ENCODE measurements around the gene FOXL3. TPM values are rescaled to one million over a fixed set of nuclear protein-coding genes. Genes with fewer than 3 reads are reported as not detected.

Gene FOXL3
- total and polyA plus RNA-seq, 2 experiments from 2014 or later: not detected

- Histone ChIP-seq H3K4me1 (ENCODE audit: insufficient read depth) (no peaks in the 10 kb centered on the region), H3K27ac (no peak overlapping the region), H4K20me1 (ENCODE audit: insufficient read depth, poor library complexity, severe bottlenecking) (no peaks in the 10 kb centered on the region), H3K79me2 (no peaks in the 10 kb centered on the region), H3K27me3 (no peaks in the 10 kb centered on the region), H2AFZ (no peak overlapping the region), H3K4me3 (no peak overlapping the region), H3K9me2 (replicated peaks; ENCODE audit: insufficient read depth) (no peaks in the 10 kb centered on the region), H3K36me3 (replicated peaks; ENCODE audit: insufficient read depth, low read depth) (no peaks in the 10 kb centered on the region), H3K4me2 (no peak overlapping the region), H3K9me3 (ENCODE audit: low read depth) (no peaks in the 10 kb centered on the region)
- WGBS (ENCODE audit: low lambda C conversion rate, missing lambda C conversion rate): 97% methylated on average over 37 of the region's 44 CpGs
- no peak for TF ChIP-seq EZH2 (IDR thresholded peaks at IDR 0.05; ENCODE audit: borderline replicate concordance)
- no peak for TF ChIP-seq EZH2phosphoT487 (IDR thresholded peaks at IDR 0.05; ENCODE audit: low read depth, severe bottlenecking, unreplicated experiment)
- no peak for TF ChIP-seq CTCF (IDR thresholded peaks at IDR 0.05; ENCODE audit: poor library complexity)
- DNase-seq (ENCODE audit: low spot score): no peak
Observed at GRCh38 chr7:255721-256361, 34.1 kb upstream of the FOXL3 start.

GRCh38 chr7:256461-256940, 33.5 kb upstream of the FOXL3 start:
- no peak for TF ChIP-seq EZH2 (IDR thresholded peaks at IDR 0.05; ENCODE audit: borderline replicate concordance)
- no peak for TF ChIP-seq CTCF (IDR thresholded peaks at IDR 0.05; ENCODE audit: poor library complexity)
- no peak for TF ChIP-seq EZH2phosphoT487 (IDR thresholded peaks at IDR 0.05; ENCODE audit: low read depth, severe bottlenecking, unreplicated experiment)
- Histone ChIP-seq H4K20me1 (ENCODE audit: insufficient read depth, poor library complexity, severe bottlenecking) (no peaks in the 10 kb centered on the region), H3K27ac (no peak overlapping the region), H3K4me3 (no peak overlapping the region), H3K4me2 (no peak overlapping the region), H3K4me1 (ENCODE audit: insufficient read depth) (no peaks in the 10 kb centered on the region), H3K27me3 (no peaks in the 10 kb centered on the region), H2AFZ (no peak overlapping the region), H3K9me2 (replicated peaks; ENCODE audit: insufficient read depth) (no peaks in the 10 kb centered on the region), H3K9me3 (ENCODE audit: low read depth) (no peaks in the 10 kb centered on the region), H3K79me2 (no peaks in the 10 kb centered on the region), H3K36me3 (replicated peaks; ENCODE audit: insufficient read depth, low read depth) (no peaks in the 10 kb centered on the region)
- WGBS (ENCODE audit: low lambda C conversion rate, missing lambda C conversion rate): 98% methylated on average over 38 of the region's 38 CpGs
- DNase-seq (ENCODE audit: low spot score): no peak

- Histone ChIP-seq H3K27ac (no peak overlapping the region), H3K27me3 (no peaks in the 10 kb centered on the region), H3K9me2 (replicated peaks; ENCODE audit: insufficient read depth) (no peaks in the 10 kb centered on the region), H3K9me3 (ENCODE audit: low read depth) (no peaks in the 10 kb centered on the region), H2AFZ (no peak overlapping the region), H3K79me2 (no peaks in the 10 kb centered on the region), H3K36me3 (replicated peaks; ENCODE audit: insufficient read depth, low read depth) (no peaks in the 10 kb centered on the region), H3K4me3 (no peak overlapping the region), H4K20me1 (ENCODE audit: insufficient read depth, poor library complexity, severe bottlenecking) (no peaks in the 10 kb centered on the region), H3K4me1 (ENCODE audit: insufficient read depth) (no peaks in the 10 kb centered on the region), H3K4me2 (no peak overlapping the region)
- DNase-seq (ENCODE audit: low spot score): no peak
- TF ChIP-seq EZH2phosphoT487 (IDR thresholded peaks at IDR 0.05; ENCODE audit: low read depth, severe bottlenecking, unreplicated experiment) (no peak), EZH2 (IDR thresholded peaks at IDR 0.05; ENCODE audit: borderline replicate concordance) (no peak), CTCF (IDR thresholded peaks at IDR 0.05; ENCODE audit: poor library complexity) (no peak)
- 96% methylated on average over 29 of the region's 29 CpGs for WGBS (ENCODE audit: low lambda C conversion rate, missing lambda C conversion rate)
Observed at GRCh38 chr7:256981-257646, 32.9 kb upstream of the FOXL3 start.

All from hepatocyte (in vitro differentiated cells).